Neural crest cell (in vitro differentiated cells): ENCODE measurements around the gene CCDC85C. TPM values are rescaled to one million over a fixed set of nuclear protein-coding genes. Genes with fewer than 3 reads are reported as not detected.

Experiments
- DNase-seq: peaks from one replicate; pipeline ENCODE4 v3.0.0; 2021; ENCODE audit warnings: low read depth, mixed read lengths, low spot score
- H3K27ac Mint-ChIP-seq: one replicate; pipeline ENCODE4 v1.8.0; 2021; ENCODE audit warnings: mild to moderate bottlenecking, mixed read lengths; ENCODE audit not compliant: unreplicated experiment
- H3K27me3 Mint-ChIP-seq: 2 replicates; pipeline ENCODE4 v1.8.0; 2021; ENCODE audit warnings: low read depth, mild to moderate bottlenecking, mixed read lengths
- H3K36me3 Mint-ChIP-seq: 2 replicates; pipeline ENCODE4 v1.8.0; 2021; ENCODE audit warnings: low read depth, mild to moderate bottlenecking, mixed read lengths
- H3K4me1 Mint-ChIP-seq: 2 replicates; pipeline ENCODE4 v1.8.0; 2021; ENCODE audit warnings: mixed read lengths
- H3K4me3 Mint-ChIP-seq: one replicate; pipeline ENCODE4 v1.8.0; 2021; ENCODE audit warnings: mild to moderate bottlenecking, mixed read lengths
- H3K9me3 Mint-ChIP-seq: 2 replicates; pipeline ENCODE4 v1.8.0; 2021; ENCODE audit warnings: mixed read lengths
- CTCF ChIP-seq: fragments of 200-600 bp; sonication (generic); conservative IDR thresholded peaks from 2 replicates; pipeline ENCODE4 v1.5.0; 2021; ENCODE audit warnings: antibody characterized with exemption, mild to moderate bottlenecking
- long read RNA-seq: library from polyadenylated mRNA; unstranded; transcript quantifications from one replicate; pipeline ENCODE4 v2.0.0, GENCODE V29; 2020
- total RNA-seq: library from RNA; stranded (reverse); gene quantifications from 2 replicates; pipeline ENCODE4 v1.2.1, GENCODE V29; 2021

Gene CCDC85C
- 31.4 and 32.3 TPM in 2 replicates for total RNA-seq
- long read RNA-seq, partial matches to known transcripts = 0 of 5 reads
- long read RNA-seq, other reads (novel, unspliced or antisense) = 5 of 5 reads

GRCh38 chr14:99603471-99604277 lies at the start of gene CCDC85C:
Gene CCDC85C, minus strand, starts transcription at chr14:99604207. Its CDS starts 248 bp downstream, at chr14:99603959.
- Mint-ChIP-seq H3K36me3 (no peaks in the 10 kb centered on the region), H3K27me3 (peaks cover 46% of the 10 kb centered on the region)

GRCh38 chr14:99651953-99652746 lies 48.1 kb upstream of the CCDC85C start:
- no peak for TF ChIP-seq CTCF
- H3K9me3 Mint-ChIP-seq = no peaks in the 10 kb centered on the region
- no peak overlapping the region for H3K4me3 Mint-ChIP-seq
- no peaks in the 10 kb centered on the region for H3K4me1 Mint-ChIP-seq
- H3K27me3 Mint-ChIP-seq = no peaks in the 10 kb centered on the region
- no peak for DNase-seq
- no peaks in the 10 kb centered on the region for H3K36me3 Mint-ChIP-seq
- H3K27ac Mint-ChIP-seq = no peak overlapping the region

More at GRCh38 chr14:99603471-99604277, at the start of gene CCDC85C:
- Mint-ChIP-seq H3K4me3 (peak within 1 kb of the TSS; percentile 94), H3K27ac (peak within 1 kb of the TSS; percentile 98), H3K9me3 (no peaks in the 10 kb centered on the region), H3K4me1 (peaks cover 43% of the 10 kb centered on the region)
- TF ChIP-seq CTCF = no peak
- DNase-seq = peak; percentile 34

GRCh38 chr14:99650189-99650588 lies 46.2 kb upstream of the CCDC85C start:
- H3K27ac Mint-ChIP-seq = no peak overlapping the region
- no peak for TF ChIP-seq CTCF
- no peak overlapping the region for H3K4me3 Mint-ChIP-seq
- H3K9me3 Mint-ChIP-seq = no peaks in the 10 kb centered on the region
- H3K36me3 Mint-ChIP-seq = no peaks in the 10 kb centered on the region
- no peaks in the 10 kb centered on the region for H3K4me1 Mint-ChIP-seq
- no peak for DNase-seq
- no peaks in the 10 kb centered on the region for H3K27me3 Mint-ChIP-seq

GRCh38 chr14:99649643-99650042 lies 45.6 kb upstream of the CCDC85C start:
- no peaks in the 10 kb centered on the region for H3K9me3 Mint-ChIP-seq
- TF ChIP-seq CTCF = no peak
- no peak overlapping the region for H3K27ac Mint-ChIP-seq
- no peaks in the 10 kb centered on the region for H3K27me3 Mint-ChIP-seq
- no peak overlapping the region for H3K4me3 Mint-ChIP-seq
- H3K36me3 Mint-ChIP-seq = no peaks in the 10 kb centered on the region
- no peak for DNase-seq
- H3K4me1 Mint-ChIP-seq = no peaks in the 10 kb centered on the region

- Mint-ChIP-seq H3K9me3 (no peaks in the 10 kb centered on the region), H3K4me1 (peaks cover under 1% of the 10 kb centered on the region), H3K27ac (no peak overlapping the region), H3K4me3 (no peak overlapping the region), H3K36me3 (no peaks in the 10 kb centered on the region), H3K27me3 (peaks cover under 1% of the 10 kb centered on the region)
- no peak for DNase-seq
- TF ChIP-seq CTCF = no peak
Observed at GRCh38 chr14:99649219-99649618, 45.2 kb upstream of the CCDC85C start.
